IPS-18c (cell line): ENCODE results near the gene SH3BP4.

Source experiments
- H3K4me3 ChIP-seq: 2 replicates; pipeline ENCODE4 v1.7.0; 2013; ENCODE audit warnings: low read depth, mild to moderate bottlenecking, low read length, moderate library complexity; ENCODE audit not compliant: insufficient read depth
- H3K9me3 ChIP-seq: one replicate; pipeline ENCODE4 v1.6.1; 2013; ENCODE audit warnings: mild to moderate bottlenecking, low read length, moderate library complexity; ENCODE audit not compliant: control insufficient read depth, insufficient read depth

The SH3BP4 gene

GRCh38 chr2:234989183-234989701 is 37.4 kb downstream of the SH3BP4 start:
- Histone ChIP-seq H3K4me3 (no peak overlapping the region), H3K9me3 (no peaks in the 10 kb centered on the region)

GRCh38 chr2:234990300-234990699 is 38.5 kb downstream of the SH3BP4 start:
- no peaks in the 10 kb centered on the region for H3K9me3 ChIP-seq

GRCh38 chr2:234991290-234991689 is 39.5 kb downstream of the SH3BP4 start:
- Histone ChIP-seq H3K9me3 (no peaks in the 10 kb centered on the region), H3K4me3 (no peak overlapping the region)

More at GRCh38 chr2:234990300-234990699, 38.5 kb downstream of the SH3BP4 start:
- H3K4me3 ChIP-seq: no peak overlapping the region

GRCh38 chr2:234991793-234992192 is 40.0 kb downstream of the SH3BP4 start:
- Histone ChIP-seq H3K4me3 (no peak overlapping the region), H3K9me3 (no peaks in the 10 kb centered on the region)

GRCh38 chr2:234992196-234992595 is 40.4 kb downstream of the SH3BP4 start:
- Histone ChIP-seq H3K4me3 (no peak overlapping the region), H3K9me3 (no peaks in the 10 kb centered on the region)

GRCh38 chr2:234992624-234993349 is 41.0 kb downstream of the SH3BP4 start:
- Histone ChIP-seq H3K4me3 (no peak overlapping the region), H3K9me3 (no peaks in the 10 kb centered on the region)

GRCh38 chr2:234993541-234993981 is 41.7 kb downstream of the SH3BP4 start:
- no peak overlapping the region for H3K4me3 ChIP-seq
- H3K9me3 ChIP-seq: no peaks in the 10 kb centered on the region

GRCh38 chr2:234994438-234995321 is 42.9 kb downstream of the SH3BP4 start:
- Histone ChIP-seq H3K9me3 (no peaks in the 10 kb centered on the region), H3K4me3 (no peak overlapping the region)

- H3K9me3 ChIP-seq: no peaks in the 10 kb centered on the region
- H3K4me3 ChIP-seq: no peak overlapping the region
These were observed 43.7 kb downstream of the SH3BP4 start for GRCh38 chr2:234995332-234996068.

- Histone ChIP-seq H3K4me3 (no peak overlapping the region; the same call in 1 of the 2 replicates), H3K9me3 (no peaks in the 10 kb centered on the region)
These were observed 44.5 kb downstream of the SH3BP4 start for GRCh38 chr2:234996069-234996940.

GRCh38 chr2:234996941-234997270 is 45.1 kb downstream of the SH3BP4 start:
- no peak overlapping the region for H3K4me3 ChIP-seq
- H3K9me3 ChIP-seq: no peaks in the 10 kb centered on the region

GRCh38 chr2:234997389-234997788 is 45.6 kb downstream of the SH3BP4 start:
- Histone ChIP-seq H3K9me3 (no peaks in the 10 kb centered on the region), H3K4me3 (no peak overlapping the region)

GRCh38 chr2:234998404-234999211 is 46.8 kb downstream of the SH3BP4 start:
- no peaks in the 10 kb centered on the region for H3K9me3 ChIP-seq

GRCh38 chr2:234999740-235000425 is 48.1 kb downstream of the SH3BP4 start:
- Histone ChIP-seq H3K9me3 (no peaks in the 10 kb centered on the region), H3K4me3 (no peak overlapping the region)

More at GRCh38 chr2:234998404-234999211, 46.8 kb downstream of the SH3BP4 start:
- H3K4me3 ChIP-seq: no peak overlapping the region

GRCh38 chr2:235000426-235001236 is 48.8 kb downstream of the SH3BP4 start:
- Histone ChIP-seq H3K4me3 (no peak overlapping the region), H3K9me3 (no peaks in the 10 kb centered on the region)
